Measurements from ENCODE around the gene IL17RC.
"Not testable (repeated sequence)": the region's sequence is repeated elsewhere in the genome, so short reads cannot be mapped to it uniquely, and the experiment has no call there.

The IL17RC gene, protein sequence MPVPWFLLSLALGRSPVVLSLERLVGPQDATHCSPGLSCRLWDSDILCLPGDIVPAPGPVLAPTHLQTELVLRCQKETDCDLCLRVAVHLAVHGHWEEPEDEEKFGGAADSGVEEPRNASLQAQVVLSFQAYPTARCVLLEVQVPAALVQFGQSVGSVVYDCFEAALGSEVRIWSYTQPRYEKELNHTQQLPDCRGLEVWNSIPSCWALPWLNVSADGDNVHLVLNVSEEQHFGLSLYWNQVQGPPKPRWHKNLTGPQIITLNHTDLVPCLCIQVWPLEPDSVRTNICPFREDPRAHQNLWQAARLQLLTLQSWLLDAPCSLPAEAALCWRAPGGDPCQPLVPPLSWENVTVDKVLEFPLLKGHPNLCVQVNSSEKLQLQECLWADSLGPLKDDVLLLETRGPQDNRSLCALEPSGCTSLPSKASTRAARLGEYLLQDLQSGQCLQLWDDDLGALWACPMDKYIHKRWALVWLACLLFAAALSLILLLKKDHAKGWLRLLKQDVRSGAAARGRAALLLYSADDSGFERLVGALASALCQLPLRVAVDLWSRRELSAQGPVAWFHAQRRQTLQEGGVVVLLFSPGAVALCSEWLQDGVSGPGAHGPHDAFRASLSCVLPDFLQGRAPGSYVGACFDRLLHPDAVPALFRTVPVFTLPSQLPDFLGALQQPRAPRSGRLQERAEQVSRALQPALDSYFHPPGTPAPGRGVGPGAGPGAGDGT

DNA sequence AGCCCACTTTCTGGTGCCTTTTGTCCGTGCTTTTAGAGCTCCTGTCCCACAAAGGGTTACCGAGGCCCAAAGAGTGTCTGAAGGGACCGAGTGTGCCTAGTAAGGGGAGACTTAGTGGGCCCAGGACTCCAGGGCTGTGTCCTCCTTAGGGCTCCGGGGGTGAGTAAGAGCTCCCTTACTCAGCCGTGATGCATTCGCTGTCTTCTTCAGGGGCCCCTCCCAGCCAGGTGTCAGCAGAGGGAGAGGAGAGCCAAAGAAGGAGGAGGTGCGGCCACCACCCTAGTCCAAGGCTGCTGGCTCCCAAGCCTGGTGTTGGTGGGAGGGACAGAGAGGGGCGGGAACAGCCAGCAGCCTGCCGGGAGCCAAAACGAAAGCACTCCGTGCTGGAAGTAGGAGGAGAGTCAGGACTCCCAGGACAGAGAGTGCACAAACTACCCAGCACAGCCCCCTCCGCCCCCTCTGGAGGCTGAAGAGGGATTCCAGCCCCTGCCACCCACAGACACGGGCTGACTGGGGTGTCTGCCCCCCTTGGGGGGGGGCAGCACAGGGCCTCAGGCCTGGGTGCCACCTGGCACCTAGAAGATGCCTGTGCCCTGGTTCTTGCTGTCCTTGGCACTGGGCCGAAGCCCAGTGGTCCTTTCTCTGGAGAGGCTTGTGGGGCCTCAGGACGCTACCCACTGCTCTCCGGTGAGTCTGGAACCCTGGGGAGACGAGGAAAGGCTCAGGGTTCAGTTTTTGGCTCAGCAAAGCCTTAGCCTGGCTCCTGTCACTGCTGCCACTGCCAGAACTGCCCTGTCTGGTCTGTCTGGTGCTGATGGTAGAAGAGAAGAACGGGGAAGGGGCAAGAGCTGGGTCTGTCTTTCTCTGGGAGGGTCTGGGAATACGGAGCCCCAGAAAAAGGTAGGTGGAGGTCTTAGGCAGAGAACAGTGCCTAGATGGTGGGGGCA is at the start of gene IL17RC:
IL17RC (plus strand) TSS at position 365 of the 947 bp plus-strand sequence; CDS start at position 583, 218 bp downstream.
- DNase-seq (ENCODE audit: low read depth), result peak; percentile 53

DNA sequence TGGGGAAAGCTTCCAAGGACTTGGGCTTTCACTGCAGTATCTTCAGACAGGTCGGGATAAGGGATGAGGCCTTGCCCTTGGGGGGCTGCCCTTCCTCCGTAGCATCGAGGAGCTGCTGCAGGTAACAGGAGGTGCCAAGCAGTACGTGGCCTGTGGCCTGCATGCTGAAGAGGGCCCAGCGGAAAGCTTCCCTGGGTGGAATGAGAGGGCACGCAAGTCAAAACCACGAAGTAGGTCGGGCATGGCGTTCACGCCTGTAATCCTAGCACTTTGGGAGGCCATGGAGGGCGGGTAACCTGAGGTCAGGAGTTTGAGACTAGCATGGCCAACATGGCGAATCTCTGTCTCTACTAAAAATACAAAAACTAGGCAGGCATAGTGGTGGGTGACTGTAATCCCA is 49.8 kb upstream of the IL17RC start:
- no peak for DNase-seq (ENCODE audit: low read depth)

DNA sequence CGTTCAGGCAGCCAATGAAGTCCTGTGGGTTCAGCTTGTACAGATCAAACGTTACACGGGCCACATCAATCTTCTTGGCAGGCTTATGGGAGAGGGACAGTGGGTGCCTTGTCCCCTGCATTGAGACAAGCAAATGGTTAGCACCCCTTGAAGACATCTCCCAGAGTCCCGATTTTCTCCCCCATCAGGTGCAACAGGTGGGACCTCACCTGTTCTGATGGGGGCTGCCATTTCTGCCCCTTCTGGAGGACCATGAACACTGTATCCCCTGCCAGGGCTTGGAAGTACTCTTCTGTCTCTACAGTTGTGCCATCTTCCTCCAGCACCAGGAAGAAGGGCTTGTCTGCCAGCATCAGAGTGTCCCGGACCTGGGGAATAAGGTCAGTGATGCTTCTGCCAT is 46.9 kb upstream of the IL17RC start:
- DNase-seq (ENCODE audit: low read depth), result no peak

DNA sequence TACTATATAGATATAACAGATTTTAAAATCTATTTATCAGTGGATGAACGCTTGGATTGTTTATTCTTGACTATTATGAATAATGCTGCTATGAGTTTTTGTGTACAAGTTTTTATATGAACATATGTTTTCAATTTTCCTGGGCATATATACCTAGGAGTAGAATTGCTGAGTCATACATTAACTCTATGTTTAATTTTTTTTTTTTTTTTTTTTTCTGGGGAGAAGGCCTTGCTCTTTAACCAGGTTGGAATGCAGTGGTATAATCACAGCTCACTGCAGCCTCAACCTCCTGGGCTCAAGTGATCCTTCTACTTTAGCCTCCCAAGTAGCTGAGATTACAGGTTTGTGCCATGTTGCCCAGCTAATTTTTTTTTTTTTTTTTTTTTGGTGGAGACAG is 45.9 kb upstream of the IL17RC start:
- DNase-seq (ENCODE audit: low read depth), result no peak

- DNase-seq (ENCODE audit: low read depth), result not testable (repeated sequence)
These were observed 44.8 kb upstream of the IL17RC start for GRCh38 chr3:9872067-9872466.

- no peak for DNase-seq (ENCODE audit: low read depth)
These were observed 41.5 kb upstream of the IL17RC start for GRCh38 chr3:9875448-9875847.

DNA sequence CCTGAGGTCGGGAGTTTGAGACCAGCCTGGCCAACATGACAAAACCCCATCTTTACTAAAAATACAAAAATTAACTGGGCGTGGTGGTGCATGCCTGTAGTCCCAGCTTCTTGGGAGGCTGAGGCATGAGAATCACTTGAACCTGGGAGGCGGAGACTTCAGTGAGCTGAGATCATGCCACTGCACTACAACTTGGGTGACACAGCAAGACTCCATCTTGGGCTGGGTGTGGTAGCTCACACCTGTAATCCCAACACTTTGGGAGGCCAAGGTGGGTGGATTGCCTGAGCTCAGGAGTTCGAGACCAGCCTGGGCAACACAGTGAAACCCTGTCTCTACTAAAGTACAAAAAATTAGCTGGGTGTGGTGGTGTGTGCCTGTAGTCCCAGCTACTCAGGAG is 40.6 kb upstream of the IL17RC start:
- DNase-seq (ENCODE audit: low read depth), result not testable (repeated sequence)

DNA sequence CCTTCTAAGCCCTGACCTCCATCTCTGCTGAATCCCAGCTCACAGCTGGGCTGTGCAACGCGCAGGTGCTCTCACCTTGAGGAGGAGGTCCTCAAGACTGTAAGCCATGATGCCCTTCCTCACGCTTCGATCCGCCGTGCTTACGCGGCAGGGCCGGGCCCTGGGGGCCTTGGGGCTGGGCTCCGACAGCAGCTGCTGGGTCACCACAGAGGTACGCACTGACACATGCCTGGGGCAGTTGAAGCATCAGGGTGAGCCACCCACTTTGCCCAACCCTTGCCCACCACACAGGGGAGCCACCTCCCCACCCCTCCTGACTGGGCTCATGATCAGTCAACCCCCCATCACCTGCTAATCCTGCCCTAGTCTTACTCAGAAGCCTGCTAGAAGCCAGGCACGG is 39.9 kb upstream of the IL17RC start:
- DNase-seq (ENCODE audit: low read depth), result no peak

DNA sequence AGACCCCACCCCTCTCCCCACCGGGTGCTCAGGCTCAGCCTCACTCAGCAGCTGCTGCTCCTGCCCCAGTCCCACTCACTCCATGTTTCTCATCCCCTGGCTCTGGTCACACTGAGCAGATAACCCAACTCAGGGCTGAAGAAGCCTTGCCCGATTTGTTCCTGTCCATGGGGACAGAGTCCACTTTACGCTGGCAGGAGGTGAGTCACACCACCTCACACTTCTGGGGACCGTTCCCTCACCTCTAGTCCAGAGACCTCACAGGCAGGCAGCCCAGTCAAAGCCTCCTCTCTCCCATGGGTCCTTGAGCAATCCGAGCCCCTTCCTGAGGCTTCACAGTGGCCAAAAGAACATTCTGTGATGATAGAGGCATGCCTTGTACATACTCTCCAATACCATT is 38.2 kb upstream of the IL17RC start:
- DNase-seq (ENCODE audit: low read depth), result no peak

DNA sequence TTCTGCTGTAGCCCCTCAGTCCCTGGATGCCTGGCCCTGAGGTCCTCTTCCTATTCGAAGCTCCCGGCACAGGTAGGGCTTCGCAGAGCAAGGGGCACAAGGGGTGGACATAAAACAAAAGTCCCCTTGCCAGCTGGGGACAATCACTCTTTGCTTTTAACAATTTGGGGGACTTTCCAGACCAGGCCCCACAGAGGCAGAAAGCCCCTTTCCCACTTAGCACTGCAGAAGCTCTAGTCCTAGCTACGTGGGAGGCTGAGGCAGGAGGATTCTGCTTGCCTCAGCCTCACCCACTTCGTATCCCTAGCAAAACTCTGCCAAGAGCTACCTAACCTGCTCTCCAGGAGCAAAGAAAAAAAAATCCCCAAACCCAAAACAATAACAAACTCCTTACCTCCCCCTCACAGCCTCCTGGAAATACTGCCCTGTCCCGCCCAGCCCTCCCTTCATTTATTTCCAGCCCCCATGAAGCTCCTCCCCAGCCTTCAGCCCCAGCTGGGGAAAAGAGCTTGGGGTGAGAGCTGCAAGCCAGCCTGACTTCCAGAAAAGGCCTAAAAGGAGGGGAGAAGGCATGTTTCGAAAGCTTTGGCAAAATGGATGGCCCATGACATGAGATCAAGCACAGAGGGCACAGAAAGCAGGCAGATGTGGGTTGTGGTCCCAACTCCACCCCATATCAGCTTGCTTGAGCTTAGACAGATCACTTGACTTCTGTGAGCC is 36.9 kb upstream of the IL17RC start, which contains the start of gene CIDEC:
CIDEC (minus strand) TSS at position 424 of the 720 bp plus-strand sequence. CDS start 1,767 bp downstream, outside the sequence.
- no peak for DNase-seq (ENCODE audit: low read depth)

GRCh38 chr3:9881441-9881840 is 35.5 kb upstream of the IL17RC start:
- no peak for DNase-seq (ENCODE audit: low read depth)

DNA sequence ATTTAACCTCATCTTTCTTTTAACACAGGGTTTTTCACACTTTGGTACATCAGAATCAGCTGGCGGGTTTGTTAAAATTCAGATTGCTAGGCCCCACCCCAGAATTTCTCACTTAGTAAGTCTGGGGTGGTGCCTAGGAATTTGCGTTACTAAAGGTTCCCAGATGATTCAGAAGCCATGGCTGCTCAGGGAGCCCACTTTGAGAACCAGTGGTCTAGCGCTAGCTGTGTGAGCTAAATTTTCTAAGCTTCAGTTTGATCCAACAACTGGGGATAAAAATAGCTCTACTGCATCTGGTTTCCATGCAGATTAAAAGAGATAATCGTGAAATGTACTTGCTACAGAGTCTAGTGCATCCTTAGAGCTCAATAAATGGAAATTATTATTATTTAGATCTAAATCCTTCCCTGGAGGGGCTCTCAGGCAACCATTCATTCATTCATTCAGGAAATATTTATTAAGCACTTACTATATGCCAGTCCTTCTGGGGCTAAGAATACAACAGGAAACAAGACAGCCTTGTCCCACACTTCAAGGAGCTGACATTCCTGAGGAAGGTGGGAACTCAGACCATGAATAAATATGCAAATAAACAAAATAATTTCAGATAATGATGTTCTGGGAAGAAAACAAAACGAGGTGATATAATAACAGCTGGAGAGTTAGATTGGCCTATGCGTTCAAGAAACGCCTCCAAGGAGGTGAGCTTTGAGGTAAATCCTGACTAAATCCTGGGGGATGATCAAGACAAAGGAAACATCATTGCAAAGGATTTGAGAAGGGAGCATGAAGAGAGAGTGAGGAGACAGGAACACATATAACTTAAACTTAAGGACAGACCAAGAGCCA is 33.0 kb upstream of the IL17RC start:
- DNase-seq (ENCODE audit: low read depth), result no peak

GRCh38 chr3:9884555-9885165 is 32.2 kb upstream of the IL17RC start:
- peak; percentile 65 for DNase-seq (ENCODE audit: low read depth)

GRCh38 chr3:9886328-9886727 is 30.6 kb upstream of the IL17RC start:
- no peak for DNase-seq (ENCODE audit: low read depth)

GRCh38 chr3:9887480-9887879 is 29.4 kb upstream of the IL17RC start:
- DNase-seq (ENCODE audit: low read depth), result no peak

DNA sequence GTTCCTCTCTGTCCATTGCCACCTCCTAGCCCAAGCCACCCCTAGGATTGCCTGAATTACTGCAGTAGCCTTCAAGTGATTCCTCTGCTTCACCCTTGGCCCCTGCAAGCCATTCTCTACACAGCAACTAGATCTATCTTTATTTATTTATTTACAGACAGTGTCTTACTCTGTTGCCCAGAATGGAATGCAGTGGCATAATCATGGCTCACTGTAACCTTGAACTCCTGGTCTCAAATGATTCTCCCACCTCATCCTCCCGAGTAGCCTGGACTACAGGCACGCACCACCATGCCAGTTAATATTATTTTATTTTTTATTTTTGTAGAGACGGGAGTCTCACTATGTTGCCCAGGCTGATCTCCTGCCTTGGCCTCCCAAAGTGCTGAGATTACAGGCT is 28.4 kb upstream of the IL17RC start:
- no peak for DNase-seq (ENCODE audit: low read depth)

GRCh38 chr3:9889405-9889804 is 27.5 kb upstream of the IL17RC start:
- no peak for DNase-seq (ENCODE audit: low read depth)

DNA sequence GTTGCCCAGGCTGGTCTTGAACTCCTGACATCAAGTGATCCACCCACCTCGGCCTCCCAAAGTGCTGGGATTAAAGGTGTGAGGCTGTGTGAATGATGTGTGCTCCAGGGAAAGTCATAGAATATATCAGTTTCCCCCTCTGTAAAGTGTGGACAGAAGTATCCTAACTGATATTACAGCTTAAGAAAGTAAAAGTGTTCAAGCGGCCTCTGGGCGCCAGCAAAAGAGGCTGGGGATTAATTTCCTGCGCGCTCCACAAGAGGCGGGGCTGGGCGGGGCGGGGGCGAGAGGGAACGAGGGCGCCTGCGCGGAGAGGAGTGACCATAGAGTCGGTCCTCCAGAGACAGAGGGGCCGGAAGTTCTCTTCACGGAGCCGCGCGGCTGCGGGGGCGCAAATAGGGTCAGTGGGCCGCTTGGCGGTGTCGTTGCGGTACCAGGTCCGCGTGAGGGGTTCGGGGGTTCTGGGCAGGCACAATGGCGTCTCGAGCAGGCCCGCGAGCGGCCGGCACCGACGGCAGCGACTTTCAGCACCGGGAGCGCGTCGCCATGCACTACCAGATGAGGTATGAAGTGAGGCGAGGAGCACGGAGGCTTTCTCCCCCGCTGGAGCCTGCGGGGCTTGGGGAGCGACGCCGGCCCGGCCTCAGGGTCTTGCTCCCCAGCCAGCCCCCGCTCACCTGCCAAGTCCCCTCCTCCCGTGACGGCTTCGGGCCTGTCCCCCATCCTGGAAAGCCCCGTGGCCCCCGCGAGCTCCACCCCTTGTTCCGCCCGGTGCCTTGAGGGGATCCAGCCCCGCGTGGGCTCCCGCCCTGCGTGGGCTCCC is 26.4 kb upstream of the IL17RC start, which contains the start of gene JAGN1:
JAGN1 (plus strand) TSS at position 362 of the 823 bp plus-strand sequence; CDS start at position 475, 113 bp downstream.
- DNase-seq (ENCODE audit: low read depth), result peak; percentile 80

GRCh38 chr3:9891072-9891622 is 25.8 kb upstream of the IL17RC start:
- no peak for DNase-seq (ENCODE audit: low read depth)

Measured in HS-27A (cell line).